NCI-H748 (cell line): ENCODE results near the gene SF3B4.
"Not testable (repeated sequence)": the region's sequence is repeated elsewhere in the genome, so short reads cannot be mapped to it uniquely, and the experiment has no call there.

Experiments
- DNase-seq: peaks from one replicate; lab custom pipeline; 2025; ENCODE audit not compliant: unreplicated experiment; lab: John Stamatoyannopoulos, UW

SF3B4 gene

GRCh38 chr1:149888247-149888998 is 39.2 kb downstream of the SF3B4 start:
- peak; percentile 91 for DNase-seq

GRCh38 chr1:149887456-149888246 is 40.0 kb downstream of the SF3B4 start:
- peak; percentile 99 for DNase-seq

GRCh38 chr1:149887196-149887455 is 40.5 kb downstream of the SF3B4 start:
- not testable (repeated sequence) for DNase-seq

- DNase-seq: peak; percentile 99
Measured at GRCh38 chr1:149886396-149887195, 41.0 kb downstream of the SF3B4 start.

- DNase-seq: not testable (repeated sequence)
Measured at GRCh38 chr1:149886121-149886395, 41.5 kb downstream of the SF3B4 start.

- DNase-seq: peak; percentile 93
Measured at GRCh38 chr1:149885339-149886120, 42.1 kb downstream of the SF3B4 start.

- peak; percentile 62 for DNase-seq
Measured at GRCh38 chr1:149884433-149885338, 42.9 kb downstream of the SF3B4 start.

GRCh38 chr1:149883598-149884247 is 43.9 kb downstream of the SF3B4 start:
- no peak for DNase-seq

GRCh38 chr1:149881876-149882275 is 45.7 kb downstream of the SF3B4 start:
- no peak for DNase-seq

- no peak for DNase-seq
Measured at GRCh38 chr1:149879556-149879955, 48.0 kb downstream of the SF3B4 start.

GRCh38 chr1:149877211-149877946 is 50.2 kb downstream of the SF3B4 start:
- no peak for DNase-seq
